K562 (cell line): ENCODE data around the gene PRCP. TPM values are rescaled to one million over a fixed set of nuclear protein-coding genes. Genes with fewer than 3 reads are reported as not detected.

Experiments
- ATAC-seq: fragments of 200-7000 bp; cut with Tn5 transposase; 3 replicates; pipeline ENCODE4 v1.9.1; 2020; ENCODE audit warnings: moderate library complexity
- BruUV-seq: library from RNA; stranded (reverse); fragments of 400-500 nt; replicated peaks from 2 replicates; lab custom pipeline; 2021; lab: Mats Ljungman, UMichigan
- CTCF ChIA-PET: fragments of 300-600 bp; formaldehyde crosslinking; extraction: SDS; loops from one replicate; lab custom pipeline; 2021; ENCODE audit warnings: low intra/inter-chr PET ratio; lab: Yijun Ruan, JAX
- POLR2A ChIA-PET: fragments of 300-600, 350-650 bp; sonication (Branson Sonifier 250); formaldehyde crosslinking; extraction: SDS; loops from one replicate; lab custom pipeline; 2021; ENCODE audit warnings: antibody characterized with exemption, inconsistent platforms; lab: Yijun Ruan, JAX
- DNase-seq, 4 experiments: peaks; one replicate each; pipeline versions ENCODE4 v3.0.0 to v3.0.0-alpha.2; 2011 to 2018; ENCODE audit warnings: low spot score in 3 of 4, mixed read lengths in 3 of 4; ENCODE audit errors: extremely low read depth in 1 of 4
- FAIRE-seq: peaks from 2 replicates; lab custom pipeline; 2011; peaks lifted over from hg19 to GRCh38; lab: Jason Lieb, UNC
- H2AFZ ChIP-seq: 2 replicates; pipeline ENCODE4 v1.6.0; 2011; ENCODE audit warnings: low read depth, low read length, control low read depth, inconsistent platforms
- H3K27ac ChIP-seq: fragments of 200-600 bp; 3 replicates; pipeline ENCODE4 v1.8.0; 2011; ENCODE audit warnings: low read depth, mild to moderate bottlenecking, control low read depth, inconsistent platforms, low read length, moderate library complexity, mixed read lengths; ENCODE audit errors: extremely low read depth
- H3K27me3 ChIP-seq, 2 experiments: fragments of 300-600 bp in 1 of 2; 2 replicates in 1 of 2; 3 replicates in 1 of 2; pipeline versions ENCODE4 v1.6.0 to v1.8.0; 2011; ENCODE audit warnings: inconsistent platforms in 2 of 2, low read length in 2 of 2, mild to moderate bottlenecking in 1 of 2, mixed read lengths in 1 of 2, moderate library complexity in 1 of 2; ENCODE audit not compliant: control insufficient read depth in 2 of 2, insufficient read depth in 2 of 2
- H3K36me3 ChIP-seq: fragments of 300-600 bp; 3 replicates; pipeline ENCODE4 v1.8.0; 2011; ENCODE audit warnings: mild to moderate bottlenecking, low read length, inconsistent platforms; ENCODE audit not compliant: control insufficient read depth, insufficient read depth
- H3K4me1 ChIP-seq, 2 experiments: fragments of 200-600 bp in 1 of 2; replicated peaks in 1 of 2; 2 replicates in 1 of 2; 3 replicates in 1 of 2; pipeline versions ENCODE4 v1.5.1 to v1.8.0; 2011; ENCODE audit warnings: inconsistent platforms in 2 of 2, low read length in 2 of 2, mild to moderate bottlenecking in 1 of 2, mixed read lengths in 1 of 2, moderate library complexity in 1 of 2; ENCODE audit not compliant: control insufficient read depth in 2 of 2, insufficient read depth in 2 of 2
- H3K4me2 ChIP-seq: 2 replicates; pipeline ENCODE4 v1.6.1; 2011; ENCODE audit warnings: low read length, control low read depth, inconsistent platforms, mixed read lengths; ENCODE audit not compliant: insufficient read depth
- H3K4me3 ChIP-seq: fragments of 200-600 bp; sonication (generic), shearing (Covaris generic); 2 replicates; pipeline ENCODE4 v1.5.1; 2016; ENCODE audit warnings: control low read depth, inconsistent platforms
- H3K79me2 ChIP-seq: fragments of 200-600 bp; 3 replicates; pipeline ENCODE4 v1.8.0; 2011; ENCODE audit warnings: low read length, inconsistent platforms; ENCODE audit not compliant: control insufficient read depth, insufficient read depth
- H3K9ac ChIP-seq, 2 experiments: 2 replicates each; pipeline versions ENCODE4 v1.6.0 to v1.6.1; 2011; ENCODE audit warnings: low read depth in 2 of 2, low read length in 2 of 2, control low read depth in 1 of 2, inconsistent platforms in 1 of 2, mild to moderate bottlenecking in 1 of 2, mixed read lengths in 1 of 2; ENCODE audit not compliant: insufficient read depth in 1 of 2
- H3K9me1 ChIP-seq: one replicate; pipeline ENCODE4 v1.6.0; 2011; ENCODE audit warnings: inconsistent platforms, mild to moderate bottlenecking, low read length, moderate library complexity; ENCODE audit not compliant: control insufficient read depth, insufficient read depth
- H3K9me3 ChIP-seq: replicated peaks from 2 replicates; pipeline ENCODE4 v1.5.1; 2011; ENCODE audit warnings: low read depth, low read length, inconsistent platforms; ENCODE audit not compliant: control insufficient read depth, insufficient read depth
- H4K20me1 ChIP-seq: replicated peaks from 2 replicates; pipeline ENCODE4 v1.6.1; 2011; ENCODE audit warnings: low read length, inconsistent platforms, mixed read lengths; ENCODE audit not compliant: control insufficient read depth, insufficient read depth
- ESRRA ChIP-seq: fragments of 450-650 bp; IDR thresholded peaks from 2 replicates; pipeline ENCODE4 v1.6.1; 2014; ENCODE audit warnings: low read depth, mild to moderate bottlenecking, moderate library complexity, borderline replicate concordance
- HMG20B ChIP-seq: fragments of 250-450 bp; sonication (Bioruptor Pico); IDR thresholded peaks from 2 replicates; pipeline ENCODE4 v1.5.0; 2021; ENCODE audit warnings: mild to moderate bottlenecking
- ID3 ChIP-seq, 2 experiments: fragments of 250-450 bp in 1 of 2; fragments of 450-650 bp in 1 of 2; sonication (Bioruptor Pico) in 1 of 2; IDR thresholded peaks; 2 replicates each; pipeline versions ENCODE4 v1.6.1 to v1.8.0; 2016 to 2021; ENCODE audit warnings: mild to moderate bottlenecking in 2 of 2, moderate library complexity in 2 of 2, missing compliant biosample characterization in 1 of 2, missing genetic modification characterization in 1 of 2
- KAT2B ChIP-seq: IDR thresholded peaks from one replicate; pipeline ENCODE4 v1.6.1; 2012; ENCODE audit warnings: low read depth, mild to moderate bottlenecking, control low read depth, inconsistent platforms, low read length, moderate library complexity
- MTA1 ChIP-seq: fragments of 450-650 bp; IDR thresholded peaks from 2 replicates; pipeline ENCODE4 v1.6.1; 2017; ENCODE audit warnings: borderline replicate concordance
- PML ChIP-seq: IDR thresholded peaks from 2 replicates; pipeline ENCODE4 v1.6.1; 2012; ENCODE audit warnings: low read length, inconsistent platforms
- SETDB1 ChIP-seq: IDR thresholded peaks from one replicate; pipeline ENCODE4 v1.6.1; 2012; ENCODE audit warnings: low read length, control low read depth, inconsistent platforms
- USF2 ChIP-seq: sonication (generic); formaldehyde crosslinking; IDR thresholded peaks from 2 replicates; pipeline ENCODE4 v1.5.0; 2020; ENCODE audit warnings: missing genetic modification reagents
- ZNF224 ChIP-seq: sonication (generic); formaldehyde crosslinking; IDR thresholded peaks from 2 replicates; pipeline ENCODE4 v1.8.0; 2022; ENCODE audit warnings: mild to moderate bottlenecking, missing genetic modification reagents
- ZNF436 ChIP-seq: fragments of 250-450, 450-650 bp; sonication (Bioruptor Pico); formaldehyde crosslinking; IDR thresholded peaks from 2 replicates; pipeline ENCODE4 v1.7.0; 2020; ENCODE audit warnings: mild to moderate bottlenecking
- WGBS: fragments of 100-300 bp; shearing (Covaris generic); methylation state at CpG from one replicate; pipeline ENCODE4 v1.1.6; 2016; ENCODE audit warnings: low coverage, mixed read lengths; ENCODE audit not compliant: insufficient coverage; ENCODE audit errors: missing lambda C conversion rate; 5-methylcytosine and 5-hydroxymethylcytosine counted together
- in situ Hi-C: fragments of 300-500 bp; cut with MboI; formaldehyde crosslinking; loops from 4 replicates; pipeline ENCODE4 v1.15.0; 2018; ENCODE audit warnings: inconsistent platforms, mixed read lengths
- intact Hi-C: fragments of 100-400 bp; cut with micrococcal nuclease; formaldehyde crosslinking; loops from 2 replicates; pipeline ENCODE4 v1.14.2; 2022
- polyA plus RNA-seq, 8 experiments: library from polyadenylated mRNA; depleted of rRNA in 4 of 8; stranded (reverse) in 5 of 8; unstranded in 3 of 8; fragments of >200 nt; fragmentation: Nextera tagmentation in 2 of 8; fragmentation: Illumina TruSeq in 1 of 8; extraction: Ambion mirVana in 2 of 8; extraction: Trizol in 1 of 8; gene quantifications; 2 replicates each; pipeline versions ENCODE4 v1.2.1 to v1.2.3, GENCODE V29; 2011 to 2014; ENCODE audit warnings: inconsistent platforms in 1 of 8, missing spikeins in 1 of 8
- total RNA-seq, 7 experiments: library from RNA; depleted of rRNA in 6 of 7; stranded (reverse); fragments of >200 nt in 6 of 7; fragmentation: Illumina TruSeq in 2 of 7; extraction: Trizol in 2 of 7; gene quantifications; 2 replicates each; pipeline versions ENCODE4 v1.2.1 to v1.2.3, GENCODE V29; 2011 to 2021; ENCODE audit warnings: low replicate concordance in 1 of 7
- TF ChIP-seq, protein P1 (sequence below): fragments of 250-450 bp; sonication (Bioruptor Pico); IDR thresholded peaks from 2 replicates; pipeline ENCODE4 v1.5.0; 2021; ENCODE audit warnings: mild to moderate bottlenecking, borderline replicate concordance

Gene PRCP
- total and polyA plus RNA-seq, 9 of the 15 experiments (the other 6 are each of a cell fraction or from before 2014, with no cell fraction given) = 9.5 to 43.1 (median 23.2) TPM

DNA sequence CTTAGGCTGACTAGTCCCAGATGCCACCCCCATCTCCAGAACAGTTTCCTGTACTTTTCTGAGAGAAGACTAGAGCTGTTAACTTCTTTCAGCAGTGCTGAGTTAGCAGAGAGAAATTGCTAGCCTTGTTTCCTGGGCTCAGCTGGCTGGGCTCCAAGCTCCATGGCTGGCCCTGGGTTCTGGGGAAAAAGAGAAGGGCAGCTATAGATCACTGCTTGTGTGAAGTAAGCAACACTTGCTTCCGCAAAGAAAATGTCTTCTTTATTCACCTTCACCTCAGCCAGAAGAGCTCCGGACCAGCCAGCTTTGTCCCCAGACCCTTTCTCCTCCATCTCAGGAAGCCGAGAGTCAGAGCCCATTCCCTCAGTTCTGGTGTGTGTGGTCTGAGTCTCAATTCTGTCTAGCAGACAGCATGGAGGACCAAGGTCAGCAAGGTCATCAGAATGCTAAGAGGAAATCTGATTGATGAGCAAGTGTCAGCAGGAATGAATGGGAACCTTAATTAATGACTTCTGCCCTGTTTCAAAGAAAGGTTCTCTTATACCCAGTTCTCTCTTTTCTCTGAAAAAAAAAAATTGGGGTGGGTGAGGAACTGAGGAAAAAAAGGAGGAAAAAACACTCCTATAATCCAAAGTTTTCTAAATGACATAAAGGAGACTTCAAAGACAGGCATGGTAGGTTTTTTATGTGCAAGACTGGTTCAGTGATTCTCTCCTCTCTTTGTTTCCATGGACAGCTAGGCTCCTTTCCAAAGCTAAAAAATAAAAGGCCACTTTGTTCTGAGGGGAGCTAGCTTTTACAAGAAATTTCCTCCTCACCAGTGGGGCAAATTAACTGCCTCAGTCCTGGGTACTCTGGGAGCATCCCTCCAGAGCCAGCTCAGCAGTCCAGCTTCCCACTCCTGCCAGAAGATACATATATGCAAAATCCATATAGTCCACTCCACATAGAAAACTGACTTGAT is 103.0 kb downstream of the PRCP start:
- peak; percentile 7; the same call in 2 of the 3 replicates for ATAC-seq
- no peak for FAIRE-seq
- intact Hi-C loops (no loop called here), in situ Hi-C loops (no loop called here)
- H3K36me3 ChIP-seq = no peaks in the 10 kb centered on the region
- no peak overlapping the region; a peak in 1 of 4 replicates for H3K9ac ChIP-seq
- H2AFZ ChIP-seq = peak overlapping the region; percentile 64
- ChIA-PET CTCF (no interaction called here), POLR2A (interaction anchor here (0.5 to 1.1 kb wide), 3 partner anchors 75 to 145 kb away, joined by 3 to 4 read pairs (median 3); no protein-coding TSS in a partner anchor)
- H3K27me3 ChIP-seq = no peaks in the 10 kb centered on the region
- no peaks in the 10 kb centered on the region for H3K9me1 ChIP-seq
- no peak for DNase-seq
- no peak overlapping the region for H3K27ac ChIP-seq
- no TSS peak for BruUV-seq
- H3K9me3 ChIP-seq = no peaks in the 10 kb centered on the region
- no peaks in the 10 kb centered on the region for H3K79me2 ChIP-seq
- H3K4me2 ChIP-seq = no peak overlapping the region
- no peak overlapping the region for H3K4me3 ChIP-seq
- WGBS = 31% methylated on average over 3 of the region's 3 CpGs
- H4K20me1 ChIP-seq = no peaks in the 10 kb centered on the region
- H3K4me1 ChIP-seq = peaks cover 12 to 18% of the 10 kb centered on the region in 2 experiments; a peak in 4 of 5 replicates
- TF ChIP-seq KAT2B = no peak
- no peak for TF ChIP-seq HMG20B (CRISPR knock-in tag)
- TF ChIP-seq MTA1 = no peak
- no peak for TF ChIP-seq PML
- TF ChIP-seq ZNF436 = no peak
- TF ChIP-seq, protein P1, sequence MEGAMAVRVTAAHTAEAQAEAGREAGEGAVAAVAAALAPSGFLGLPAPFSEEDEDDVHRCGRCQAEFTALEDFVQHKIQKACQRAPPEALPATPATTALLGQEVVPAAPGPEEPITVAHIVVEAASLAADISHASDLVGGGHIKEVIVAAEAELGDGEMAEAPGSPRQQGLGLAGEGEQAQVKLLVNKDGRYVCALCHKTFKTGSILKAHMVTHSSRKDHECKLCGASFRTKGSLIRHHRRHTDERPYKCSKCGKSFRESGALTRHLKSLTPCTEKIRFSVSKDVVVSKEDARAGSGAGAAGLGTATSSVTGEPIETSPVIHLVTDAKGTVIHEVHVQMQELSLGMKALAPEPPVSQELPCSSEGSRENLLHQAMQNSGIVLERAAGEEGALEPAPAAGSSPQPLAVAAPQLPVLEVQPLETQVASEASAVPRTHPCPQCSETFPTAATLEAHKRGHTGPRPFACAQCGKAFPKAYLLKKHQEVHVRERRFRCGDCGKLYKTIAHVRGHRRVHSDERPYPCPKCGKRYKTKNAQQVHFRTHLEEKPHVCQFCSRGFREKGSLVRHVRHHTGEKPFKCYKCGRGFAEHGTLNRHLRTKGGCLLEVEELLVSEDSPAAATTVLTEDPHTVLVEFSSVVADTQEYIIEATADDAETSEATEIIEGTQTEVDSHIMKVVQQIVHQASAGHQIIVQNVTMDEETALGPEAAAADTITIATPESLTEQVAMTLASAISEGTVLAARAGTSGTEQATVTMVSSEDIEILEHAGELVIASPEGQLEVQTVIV (CRISPR knock-in tag) = no peak
- TF ChIP-seq ID3 (CRISPR knock-in tag; IDR thresholded peaks at IDR 0.05) = no peak
- no peak for TF ChIP-seq ID3 (tag; IDR thresholded peaks at IDR 0.05)
- peak; percentile 67 for TF ChIP-seq ESRRA
- no peak for TF ChIP-seq USF2 (CRISPR knock-in tag)
- TF ChIP-seq ZNF224 = no peak
- no peak for TF ChIP-seq SETDB1
